Measurements from ENCODE around the gene DUSP7. TPM values are rescaled to one million over a fixed set of nuclear protein-coding genes. Genes with fewer than 3 reads are reported as not detected.
"Not testable (repeated sequence)": the region's sequence is repeated elsewhere in the genome, so short reads cannot be mapped to it uniquely, and the experiment has no call there.

Gene DUSP7
- total RNA-seq, 1 experiment from 2014 or later, result 16.6 TPM

- TF ChIP-seq POLR2AphosphoS5 (IDR thresholded peaks at IDR 0.05; ENCODE audit: low read depth, low read length) (no peak), CBX3 (IDR thresholded peaks at IDR 0.05; ENCODE audit: low read depth) (no peak), SIN3A (IDR thresholded peaks at IDR 0.05; ENCODE audit: low read depth) (no peak)
Measured at GRCh38 chr3:52034212-52034611, 22.2 kb downstream of the DUSP7 start (continued).

GRCh38 chr3:52033748-52034147 is 22.6 kb downstream of the DUSP7 start:
- H3K9me3 ChIP-seq (ENCODE audit: control insufficient read depth in 1 of 2, insufficient read depth in 1 of 2, low read depth in 1 of 2, low read length in 2 of 2); H2AFZ ChIP-seq (ENCODE audit: low read depth, low read length, poor library complexity, severe bottlenecking); H3K4me2 ChIP-seq (ENCODE audit: low read length); H3K36me3 ChIP-seq (ENCODE audit: control insufficient read depth in 1 of 2, insufficient read depth in 2 of 2, low read length in 2 of 2); CTCF ChIA-PET; H3K79me2 ChIP-seq (ENCODE audit: insufficient read depth, low read length); H3K4me1 ChIP-seq (ENCODE audit: control insufficient read depth in 1 of 2, insufficient read depth in 2 of 2, low read length in 2 of 2); H4K20me1 ChIP-seq (ENCODE audit: insufficient read depth); H3K27me3 ChIP-seq (ENCODE audit: insufficient read depth, low read length); POLR2A ChIA-PET; H3K27ac ChIP-seq (ENCODE audit: low read depth, low read length); ATAC-seq; H3K9me2 ChIP-seq (ENCODE audit: insufficient read depth); H3K9ac ChIP-seq (ENCODE audit: low read length); DNase-seq (ENCODE audit: low read depth, low spot score); RAD21 ChIA-PET (ENCODE audit: low non-redundant PET in 1 of 2, low total read pairs in 2 of 2, uncharacterized antibody in 2 of 2, unreplicated experiment in 2 of 2); BruUV-seq (replicated peaks); intact Hi-C loops (cut with micrococcal nuclease); H3K4me3 ChIP-seq (replicated peaks in 1 of 2; ENCODE audit: low read depth in 1 of 2, low read length in 2 of 2): not testable (repeated sequence)

- TF ChIP-seq REST (IDR thresholded peaks at IDR 0.05; ENCODE audit: low read depth) (no peak), CBX3 (IDR thresholded peaks at IDR 0.05; ENCODE audit: low read depth) (no peak), SIN3A (IDR thresholded peaks at IDR 0.05; ENCODE audit: low read depth) (no peak), EGR1 (IDR thresholded peaks at IDR 0.05; ENCODE audit: low read depth) (no peak), SP1 (IDR thresholded peaks at IDR 0.05; ENCODE audit: low read depth) (no peak), CTCF (IDR thresholded peaks at IDR 0.05 in 2 of 3, conservative IDR thresholded peaks at IDR 0.05 in 1 of 3; ENCODE audit: borderline replicate concordance in 1 of 3, insufficient read depth in 1 of 3, low read depth in 2 of 3, low read length in 2 of 3) (no peak), EZH2 (IDR thresholded peaks at IDR 0.05) (no peak)
- no peak overlapping the region for H2AFZ ChIP-seq (ENCODE audit: low read depth, low read length, poor library complexity, severe bottlenecking)
- no peak for ATAC-seq
- H3K4me2 ChIP-seq (ENCODE audit: low read length), result no peak overlapping the region
- H3K79me2 ChIP-seq (ENCODE audit: insufficient read depth, low read length), result no peaks in the 10 kb centered on the region
- H3K4me3 ChIP-seq (replicated peaks in 1 of 2; ENCODE audit: low read depth in 1 of 2, low read length in 2 of 2), result no peak overlapping the region
- intact Hi-C loops (cut with micrococcal nuclease), result no loop called here
- no peak for DNase-seq (ENCODE audit: low read depth, low spot score)
- H3K9me2 ChIP-seq (ENCODE audit: insufficient read depth), result no peaks in the 10 kb centered on the region
- no peaks in the 10 kb centered on the region for H3K27me3 ChIP-seq (ENCODE audit: insufficient read depth, low read length)
- RAD21 ChIA-PET (ENCODE audit: low non-redundant PET in 1 of 2, low total read pairs in 2 of 2, uncharacterized antibody in 2 of 2, unreplicated experiment in 2 of 2), result no interaction called here
- POLR2A ChIA-PET, result no interaction called here
- no peaks in the 10 kb centered on the region for H3K36me3 ChIP-seq (ENCODE audit: control insufficient read depth in 1 of 2, insufficient read depth in 2 of 2, low read length in 2 of 2)
- peaks cover 0 to 9% of the 10 kb centered on the region in 2 experiments; a peak in 2 of 4 replicates for H3K4me1 ChIP-seq (ENCODE audit: control insufficient read depth in 1 of 2, insufficient read depth in 2 of 2, low read length in 2 of 2)
- CTCF ChIA-PET, result no interaction called here
- H3K27ac ChIP-seq (ENCODE audit: low read depth, low read length), result no peak overlapping the region
- no peak overlapping the region for H3K9ac ChIP-seq (ENCODE audit: low read length)
- no peaks in the 10 kb centered on the region for H4K20me1 ChIP-seq (ENCODE audit: insufficient read depth)
- BruUV-seq (replicated peaks), result no TSS peak
- H3K9me3 ChIP-seq (ENCODE audit: control insufficient read depth in 1 of 2, insufficient read depth in 1 of 2, low read depth in 1 of 2, low read length in 2 of 2), result no peaks in the 10 kb centered on the region
Measured at GRCh38 chr3:52032702-52033408, 23.5 kb downstream of the DUSP7 start.

Measured in HCT116 (cell line).